ENCODE data around the gene PXT1.
"Not testable (repeated sequence)": the region's sequence is repeated elsewhere in the genome, so short reads cannot be mapped to it uniquely, and the experiment has no call there.

The PXT1 gene

DNA sequence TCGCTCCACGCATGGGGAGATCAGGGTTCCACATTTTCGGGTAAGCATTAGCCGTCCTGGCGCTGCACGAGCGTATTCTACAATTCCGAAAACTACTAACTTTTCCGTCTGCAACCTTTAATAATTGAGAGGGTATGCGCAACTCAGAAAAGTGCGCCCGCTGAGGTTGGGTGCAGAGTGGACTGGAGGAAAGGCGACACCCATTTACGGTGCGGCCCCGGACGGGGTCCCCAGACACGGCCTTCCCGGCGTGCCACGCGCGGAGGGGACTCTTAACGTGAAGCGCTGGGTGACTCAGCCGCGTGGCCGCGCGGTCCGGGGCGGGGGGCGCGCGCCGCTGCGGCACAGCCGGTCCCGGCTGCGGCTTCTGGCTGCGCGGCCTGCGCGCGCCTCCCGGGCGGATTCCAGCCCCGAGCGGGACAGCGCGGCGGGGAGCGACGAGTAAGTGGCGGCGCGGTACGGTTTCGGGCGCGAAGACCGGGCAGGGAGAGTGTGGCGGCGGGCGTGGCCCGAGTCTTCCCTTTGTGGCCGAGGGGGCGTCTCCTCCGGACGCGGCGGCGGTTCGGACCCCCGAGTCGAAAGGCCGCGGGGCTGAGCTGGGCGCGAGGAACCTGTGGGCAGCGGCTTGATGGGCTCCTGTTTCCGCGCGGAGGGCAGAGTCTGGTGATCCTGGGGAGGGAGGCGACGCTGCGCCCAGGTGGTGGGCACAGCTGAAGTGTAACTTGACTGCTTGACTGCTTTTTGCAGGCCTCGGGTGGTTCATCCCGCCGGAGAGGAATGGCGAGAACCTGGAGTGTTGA lies at the start of gene PXT1, which contains the start of gene KCTD20:
PXT1 (minus strand) TSS at position 184 of the 800 bp plus-strand sequence. CDS start 16,772 bp downstream, outside the sequence.
KCTD20 (plus strand) TSS at position 330 of the 800 bp plus-strand sequence. CDS start 27,098 bp downstream, outside the sequence.
- DNase-seq (ENCODE audit: low spot score) = peak; percentile 96

- no peak for DNase-seq (ENCODE audit: low spot score)
Measured at GRCh38 chr6:36492092-36492491, 49.4 kb upstream of the PXT1 start.

DNA sequence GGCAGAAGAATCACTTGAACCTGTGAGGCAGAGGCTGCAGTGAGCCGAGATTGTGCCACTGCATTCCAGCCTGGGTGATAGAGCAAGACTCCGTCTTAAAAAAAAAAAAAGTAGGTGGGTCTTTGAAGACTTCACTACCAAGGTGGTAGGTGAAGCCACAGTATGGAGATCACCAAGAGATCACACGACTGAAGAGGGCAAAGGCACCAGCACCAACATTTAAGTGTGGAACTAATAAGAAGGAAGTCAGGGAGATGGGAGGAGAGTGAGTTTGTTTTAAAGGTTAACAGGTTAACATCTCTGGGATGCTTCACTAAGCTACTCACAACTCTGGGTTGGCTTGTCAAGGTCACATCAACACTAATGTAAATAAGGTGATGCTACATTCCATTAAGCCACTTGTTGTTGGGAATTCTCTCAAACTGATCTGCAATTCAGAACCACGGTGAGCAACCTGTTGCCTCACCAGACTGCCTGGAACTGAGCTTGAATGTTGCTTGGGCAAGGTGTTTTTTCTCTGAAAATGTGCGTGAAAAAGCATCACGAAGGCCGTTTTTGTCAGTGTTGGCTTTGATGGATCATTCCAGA lies 48.8 kb upstream of the PXT1 start:
- no peak for DNase-seq (ENCODE audit: low spot score)

DNA sequence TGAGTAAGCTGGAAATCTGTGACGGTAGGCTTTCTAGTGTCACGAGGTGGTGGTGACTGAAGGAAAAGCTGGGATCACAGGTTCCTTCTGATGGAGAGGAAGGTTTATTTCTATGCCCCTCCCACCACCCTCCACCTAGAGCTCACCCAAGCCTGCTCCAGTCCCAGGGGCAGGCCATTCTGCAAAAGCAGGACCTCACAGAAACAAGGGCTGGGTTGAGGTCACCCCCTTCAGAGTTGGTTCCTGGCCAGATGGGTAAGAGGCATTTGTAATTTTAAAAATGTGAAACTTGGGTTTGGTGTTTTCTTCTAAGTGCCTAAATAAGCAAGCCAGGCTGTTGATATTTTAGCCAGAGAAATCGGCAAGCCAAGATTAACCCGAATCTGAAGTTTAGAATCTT lies 46.8 kb upstream of the PXT1 start:
- DNase-seq (ENCODE audit: low spot score) = no peak

- DNase-seq (ENCODE audit: low spot score) = no peak
Measured at GRCh38 chr6:36488221-36488620, 45.6 kb upstream of the PXT1 start.

DNA sequence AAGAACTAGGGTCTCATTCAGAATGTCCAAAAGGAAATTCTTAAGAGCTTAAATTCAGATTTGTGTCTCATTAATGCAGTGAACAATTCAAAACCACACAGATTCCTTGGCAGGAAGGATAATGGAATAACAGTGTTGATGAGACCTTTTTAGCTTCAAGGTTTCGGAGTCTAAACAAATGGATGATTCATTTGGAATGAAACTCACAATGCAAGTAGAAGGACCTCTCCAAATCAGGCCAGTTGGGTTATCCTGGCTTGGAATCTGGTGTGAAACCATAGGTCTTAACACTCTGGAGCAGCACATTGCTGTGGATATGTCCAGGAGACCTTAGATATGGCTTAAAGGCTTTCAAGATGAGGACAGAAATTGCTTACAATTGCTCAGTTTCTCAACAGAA lies 45.0 kb upstream of the PXT1 start:
- DNase-seq (ENCODE audit: low spot score) = no peak

DNA sequence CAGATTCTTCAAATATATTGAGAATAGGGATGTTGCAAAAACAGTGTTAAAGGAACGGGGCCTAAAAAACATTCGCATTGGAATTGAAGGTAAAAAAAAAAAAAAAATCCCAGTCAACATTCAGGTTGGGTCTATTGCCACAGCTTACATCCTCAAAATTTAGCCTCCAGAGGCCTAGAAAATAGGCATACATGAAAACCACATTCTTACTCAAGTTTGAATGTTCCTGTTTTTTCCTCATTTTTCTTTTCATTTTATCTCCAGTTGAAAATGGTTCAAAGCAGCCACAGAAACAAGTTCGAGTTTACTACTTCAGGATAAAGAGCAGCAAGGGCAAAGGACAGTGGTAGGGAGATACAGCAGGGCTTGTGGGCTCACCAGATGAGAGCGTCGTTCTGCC lies 42.1 kb upstream of the PXT1 start:
- DNase-seq (ENCODE audit: low spot score) = no peak

GRCh38 chr6:36483326-36483725 lies 40.7 kb upstream of the PXT1 start:
- not testable (repeated sequence) for DNase-seq (ENCODE audit: low spot score)

DNA sequence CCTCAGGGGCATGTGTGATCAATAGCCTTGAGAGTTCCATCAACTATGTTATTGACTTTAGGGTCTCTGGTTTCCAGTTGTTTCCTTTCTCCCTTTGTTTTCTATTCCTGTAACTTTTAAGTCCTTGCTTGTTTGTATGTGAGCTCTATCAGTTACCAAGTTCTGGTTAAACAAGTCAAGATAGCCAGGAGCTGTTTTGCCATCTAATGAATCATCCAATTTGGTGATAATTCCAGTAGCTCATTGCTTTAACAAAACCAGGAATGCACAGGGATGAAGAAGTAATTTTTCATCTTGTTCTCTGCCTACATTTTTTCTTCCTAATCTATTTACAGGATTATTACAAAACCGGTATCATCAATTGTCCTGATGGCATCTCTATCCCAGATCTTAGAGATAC lies 36.6 kb upstream of the PXT1 start:
- no peak for DNase-seq (ENCODE audit: low spot score)

GRCh38 chr6:36478051-36478526 lies 35.4 kb upstream of the PXT1 start:
- DNase-seq (ENCODE audit: low spot score) = no peak

GRCh38 chr6:36469946-36470345 lies 27.3 kb upstream of the PXT1 start:
- DNase-seq (ENCODE audit: low spot score) = peak; percentile 51

DNA sequence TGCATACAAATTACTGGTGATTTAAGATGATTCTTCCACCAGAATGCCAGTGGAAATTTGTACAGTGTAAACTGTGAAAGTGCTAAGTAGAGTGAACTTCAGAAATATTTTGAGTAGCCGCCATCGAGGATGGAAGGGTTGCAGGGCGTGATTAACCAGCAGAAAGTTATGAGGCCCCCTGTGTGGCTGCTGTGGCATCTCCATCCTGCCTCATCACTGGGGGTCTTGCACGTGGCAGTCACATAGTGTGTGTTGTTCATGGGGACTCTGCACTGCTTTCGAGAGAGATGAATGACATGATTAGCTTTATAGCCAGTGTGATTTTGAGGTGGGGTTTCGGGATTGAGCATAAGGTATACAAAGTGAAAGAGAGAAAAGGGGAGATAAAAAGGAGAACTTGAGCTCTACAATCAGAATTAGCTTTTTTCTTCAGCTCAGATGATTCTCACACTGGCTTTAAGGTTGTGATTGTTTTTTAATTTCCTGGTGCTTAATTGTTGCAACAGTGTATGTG lies 26.6 kb upstream of the PXT1 start:
- DNase-seq (ENCODE audit: low spot score) = no peak

- DNase-seq (ENCODE audit: low spot score) = no peak
Measured at GRCh38 chr6:36467625-36468024, 25.0 kb upstream of the PXT1 start.

- DNase-seq (ENCODE audit: low spot score) = no peak
Measured at GRCh38 chr6:36464233-36464632, 21.6 kb upstream of the PXT1 start.

- DNase-seq (ENCODE audit: low spot score) = no peak
Measured at GRCh38 chr6:36463676-36464075, 21.0 kb upstream of the PXT1 start.

DNA sequence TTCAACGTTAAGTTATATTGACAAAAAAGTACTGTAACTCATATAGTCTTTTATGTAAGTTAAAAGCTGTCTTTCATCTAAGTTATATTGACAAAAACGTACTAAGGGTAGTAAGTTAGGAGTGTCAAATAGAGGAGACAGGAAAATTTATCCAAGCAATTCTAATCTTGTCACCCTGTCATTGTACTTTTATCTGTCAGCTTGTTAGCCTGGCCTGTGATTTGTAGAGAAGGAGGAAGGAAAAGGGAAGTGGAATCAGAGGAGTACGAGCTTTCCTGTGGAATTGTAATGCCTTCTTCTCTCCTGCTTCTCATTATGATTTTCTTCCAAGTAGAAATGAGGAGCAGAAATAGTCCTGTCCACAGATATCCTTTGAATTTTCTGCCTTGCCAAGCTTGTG lies 19.0 kb upstream of the PXT1 start:
- no peak for DNase-seq (ENCODE audit: low spot score)

- DNase-seq (ENCODE audit: low spot score) = no peak
Measured at GRCh38 chr6:36460916-36461315, 18.3 kb upstream of the PXT1 start.

- DNase-seq (ENCODE audit: low spot score) = no peak
Measured at GRCh38 chr6:36459501-36459900, 16.8 kb upstream of the PXT1 start.

- DNase-seq (ENCODE audit: low spot score) = no peak
Measured at GRCh38 chr6:36455486-36456027, 12.9 kb upstream of the PXT1 start.

- DNase-seq (ENCODE audit: low spot score) = not testable (repeated sequence)
Measured at GRCh38 chr6:36452897-36453296, 10.2 kb upstream of the PXT1 start.

- DNase-seq (ENCODE audit: low spot score) = not testable (repeated sequence)
Measured at GRCh38 chr6:36449173-36449572, 6.5 kb upstream of the PXT1 start.

- DNase-seq (ENCODE audit: low spot score) = no peak
Measured at GRCh38 chr6:36445621-36446020, 3.0 kb upstream of the PXT1 start.

- DNase-seq (ENCODE audit: low spot score) = peak; percentile 33
Measured at GRCh38 chr6:36444470-36444869, 1.8 kb upstream of the PXT1 start.

All from D341Med (cell line).